Testis (tissue), 3 donors: ENCODE data around the gene KLF13. TPM values are rescaled to one million over a fixed set of nuclear protein-coding genes. Genes with fewer than 3 reads are reported as not detected.

Source experiments
- DNase-seq: peaks from one replicate; pipeline ENCODE4 v3.0.0-alpha.2; 2019
- H3K27ac ChIP-seq, 2 donors: fragments of 200-600 bp; sonication (generic); one replicate each; pipeline ENCODE4 v1.5.1; 2019
- H3K27me3 ChIP-seq: fragments of 200-600 bp; sonication (generic); one replicate; pipeline ENCODE4 v1.5.1; 2019
- H3K36me3 ChIP-seq: fragments of 200-600 bp; sonication (generic); one replicate; pipeline ENCODE4 v1.5.1; 2017; ENCODE audit warnings: low read depth; ENCODE audit errors: missing control alignments
- H3K4me1 ChIP-seq: fragments of 200-600 bp; sonication (generic); one replicate; pipeline ENCODE4 v1.5.1; 2019
- H3K4me3 ChIP-seq, 2 donors: fragments of 200-600 bp; sonication (generic); one replicate each; pipeline ENCODE4 v1.5.1; 2017 to 2019
- H3K9me3 ChIP-seq: fragments of 200-600 bp; sonication (generic); one replicate; pipeline ENCODE4 v1.5.1; 2017
- POLR2A ChIP-seq: fragments of 450-650 bp; IDR thresholded peaks from one replicate; pipeline ENCODE4 v1.6.1; 2017; ENCODE audit warnings: antibody characterized with exemption, mild to moderate bottlenecking, moderate library complexity
- WGBS, 2 donors: methylation state at CpG; one replicate each; pipeline ENCODE4 v1.1.5; 2018; 5-methylcytosine and 5-hydroxymethylcytosine counted together
- intact Hi-C: fragments of 100-400 bp; cut with DNase I; formaldehyde crosslinking; loops from one replicate; pipeline ENCODE4 v1.15.1; 2023; ENCODE audit warnings: low total_unique reads
- polyA plus RNA-seq: library from polyadenylated mRNA; stranded (reverse); fragments of 350-450 nt; fragmentation: Illumina TruSeq; extraction: RNeasy Lipid Tissue Mini Kit (QIAGEN cat#74804); gene quantifications from one replicate; pipeline ENCODE4 v1.2.3, GENCODE V29; 2014; ENCODE audit warnings: low read depth, low replicate concordance; ENCODE audit not compliant: insufficient read depth
- total RNA-seq, 2 donors: library from RNA; depleted of rRNA; stranded (reverse); fragments of >200 nt; gene quantifications; one replicate each; pipeline ENCODE4 v1.2.3, GENCODE V29; 2016
- TF ChIP-seq, protein P1 (sequence below), 3 experiments: fragments of 450-650 bp in 2 of 3; fragments of 200-600 bp in 1 of 3; sonication (generic) in 1 of 3; IDR thresholded peaks; one replicate each; pipeline ENCODE4 v1.5.1; 2016 to 2019; ENCODE audit warnings: antibody characterized with exemption in 3 of 3, mild to moderate bottlenecking in 2 of 3, moderate library complexity in 1 of 3

Gene KLF13
- total and polyA plus RNA-seq, 3 donors from 2014 or later = 41.9 to 61.7 (median 45.7) TPM

DNA sequence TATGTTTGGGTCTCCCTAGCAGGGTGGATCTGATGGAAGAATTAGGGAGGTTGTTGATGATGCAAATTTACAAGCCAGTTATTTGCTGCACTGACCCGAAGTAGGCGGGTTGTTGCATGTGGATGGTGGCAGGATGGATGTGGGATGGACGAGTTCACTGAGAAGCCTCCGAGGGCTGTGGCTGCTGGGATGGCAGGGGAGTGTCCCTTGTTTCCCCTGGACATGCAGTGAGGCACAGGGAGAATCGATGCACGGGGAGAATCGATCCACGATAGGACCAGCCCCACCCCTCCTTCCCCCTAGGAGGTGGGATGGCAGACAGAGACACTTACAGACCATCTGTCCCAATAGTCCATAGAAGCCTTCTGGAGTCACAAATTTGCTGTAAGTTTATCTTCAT lies 31.0 kb upstream of the KLF13 start:
- H3K9me3 ChIP-seq = no peaks in the 10 kb centered on the region
- H3K27ac ChIP-seq = no peak overlapping the region
- H3K4me1 ChIP-seq = no peaks in the 10 kb centered on the region
- H3K4me3 ChIP-seq = no peak overlapping the region
- intact Hi-C loops = no loop called here
- peak; percentile 12 for DNase-seq
- TF ChIP-seq, protein P1, sequence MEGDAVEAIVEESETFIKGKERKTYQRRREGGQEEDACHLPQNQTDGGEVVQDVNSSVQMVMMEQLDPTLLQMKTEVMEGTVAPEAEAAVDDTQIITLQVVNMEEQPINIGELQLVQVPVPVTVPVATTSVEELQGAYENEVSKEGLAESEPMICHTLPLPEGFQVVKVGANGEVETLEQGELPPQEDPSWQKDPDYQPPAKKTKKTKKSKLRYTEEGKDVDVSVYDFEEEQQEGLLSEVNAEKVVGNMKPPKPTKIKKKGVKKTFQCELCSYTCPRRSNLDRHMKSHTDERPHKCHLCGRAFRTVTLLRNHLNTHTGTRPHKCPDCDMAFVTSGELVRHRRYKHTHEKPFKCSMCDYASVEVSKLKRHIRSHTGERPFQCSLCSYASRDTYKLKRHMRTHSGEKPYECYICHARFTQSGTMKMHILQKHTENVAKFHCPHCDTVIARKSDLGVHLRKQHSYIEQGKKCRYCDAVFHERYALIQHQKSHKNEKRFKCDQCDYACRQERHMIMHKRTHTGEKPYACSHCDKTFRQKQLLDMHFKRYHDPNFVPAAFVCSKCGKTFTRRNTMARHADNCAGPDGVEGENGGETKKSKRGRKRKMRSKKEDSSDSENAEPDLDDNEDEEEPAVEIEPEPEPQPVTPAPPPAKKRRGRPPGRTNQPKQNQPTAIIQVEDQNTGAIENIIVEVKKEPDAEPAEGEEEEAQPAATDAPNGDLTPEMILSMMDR (IDR thresholded peaks at IDR 0.05) = no peak
- TF ChIP-seq POLR2A = no peak
- H3K36me3 ChIP-seq = no peaks in the 10 kb centered on the region
- 82 to 92% methylated on average over 8 of the region's 8 CpGs for WGBS, 2 donors
- H3K27me3 ChIP-seq = no peaks in the 10 kb centered on the region

DNA sequence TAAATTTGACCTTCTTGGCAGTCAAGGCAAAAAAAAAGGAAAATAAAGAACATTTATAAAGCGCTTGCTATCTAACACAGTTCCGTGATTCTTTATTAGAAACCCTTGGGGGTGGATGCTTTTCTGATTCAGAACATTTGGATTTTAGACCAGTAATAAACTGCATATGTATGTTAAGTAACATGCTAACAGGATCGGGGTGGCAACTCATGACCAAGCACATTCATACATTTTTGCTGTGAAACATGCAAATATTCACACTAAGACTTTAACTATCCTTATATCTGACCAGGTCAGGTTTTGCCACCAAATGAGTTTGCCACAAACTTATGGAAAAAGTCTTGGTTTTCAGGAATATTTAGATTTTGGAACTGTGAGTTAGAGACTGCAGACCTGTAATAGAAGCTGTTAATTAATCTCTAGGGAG lies 30.4 kb upstream of the KLF13 start:
- Histone ChIP-seq H3K27ac (no peak overlapping the region), H3K9me3 (no peaks in the 10 kb centered on the region), H3K36me3 (no peaks in the 10 kb centered on the region), H3K4me1 (no peaks in the 10 kb centered on the region), H3K4me3 (no peak overlapping the region), H3K27me3 (no peaks in the 10 kb centered on the region)
- WGBS, 2 donors = 84 to 86% methylated on average over 3 of the region's 3 CpGs
- no peak for DNase-seq
- TF ChIP-seq POLR2A = no peak
- TF ChIP-seq, protein P1 (IDR thresholded peaks at IDR 0.05) = no peak
- intact Hi-C loops = no loop called here

DNA sequence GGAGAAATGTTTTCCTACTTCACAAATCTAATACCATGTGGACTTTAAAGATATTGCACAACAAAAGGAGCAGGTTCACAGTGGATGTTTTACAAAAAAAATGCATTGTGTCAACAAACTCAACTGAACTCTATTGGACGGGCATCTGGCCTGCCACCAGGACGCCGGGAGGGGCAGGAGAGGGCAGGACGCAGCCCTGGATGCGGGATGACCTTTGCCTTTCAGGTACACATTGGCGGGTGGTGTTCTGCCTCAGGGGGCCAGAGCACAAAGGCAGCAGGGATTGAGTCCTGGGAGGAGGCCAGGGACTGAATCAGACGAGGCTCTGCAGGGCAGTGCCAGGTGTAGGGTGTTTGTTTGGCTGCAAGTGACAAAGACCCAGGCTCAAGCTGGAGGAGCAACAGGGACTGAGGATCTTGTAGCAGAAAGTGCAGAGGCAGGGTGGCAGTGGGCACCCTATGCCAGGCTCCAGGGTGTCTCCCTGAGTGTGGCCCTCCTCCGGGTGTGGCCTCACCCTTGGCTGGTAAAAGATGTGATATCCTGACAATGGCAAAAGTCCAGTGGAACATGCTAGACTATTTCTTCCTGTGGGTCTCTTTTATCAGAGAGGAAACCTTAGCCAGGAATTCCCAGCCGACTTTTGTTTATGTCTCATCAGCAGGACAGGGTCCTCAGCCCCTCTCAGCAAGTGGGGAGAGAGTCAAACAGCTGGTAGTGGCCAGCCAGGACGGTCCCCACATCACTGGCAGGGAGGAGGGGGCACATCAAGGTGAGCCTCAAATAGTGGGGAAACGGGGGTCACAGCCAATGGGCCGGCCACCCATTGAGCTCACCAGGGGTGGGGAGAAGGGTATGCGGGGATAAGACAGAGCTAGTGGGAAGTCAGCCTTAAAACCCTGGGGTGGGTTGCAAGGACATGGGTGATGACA lies 29.7 kb upstream of the KLF13 start:
- Histone ChIP-seq H3K4me1 (no peaks in the 10 kb centered on the region), H3K27ac (no peak overlapping the region), H3K4me3 (no peak overlapping the region), H3K9me3 (no peaks in the 10 kb centered on the region), H3K36me3 (no peaks in the 10 kb centered on the region), H3K27me3 (no peaks in the 10 kb centered on the region)
- TF ChIP-seq, protein P1 (IDR thresholded peaks at IDR 0.05) = no peak
- intact Hi-C loops = no loop called here
- WGBS, 2 donors = 60 to 63% methylated on average over 11 to 13 of the region's 13 CpGs
- peak; percentile 11 for DNase-seq

DNA sequence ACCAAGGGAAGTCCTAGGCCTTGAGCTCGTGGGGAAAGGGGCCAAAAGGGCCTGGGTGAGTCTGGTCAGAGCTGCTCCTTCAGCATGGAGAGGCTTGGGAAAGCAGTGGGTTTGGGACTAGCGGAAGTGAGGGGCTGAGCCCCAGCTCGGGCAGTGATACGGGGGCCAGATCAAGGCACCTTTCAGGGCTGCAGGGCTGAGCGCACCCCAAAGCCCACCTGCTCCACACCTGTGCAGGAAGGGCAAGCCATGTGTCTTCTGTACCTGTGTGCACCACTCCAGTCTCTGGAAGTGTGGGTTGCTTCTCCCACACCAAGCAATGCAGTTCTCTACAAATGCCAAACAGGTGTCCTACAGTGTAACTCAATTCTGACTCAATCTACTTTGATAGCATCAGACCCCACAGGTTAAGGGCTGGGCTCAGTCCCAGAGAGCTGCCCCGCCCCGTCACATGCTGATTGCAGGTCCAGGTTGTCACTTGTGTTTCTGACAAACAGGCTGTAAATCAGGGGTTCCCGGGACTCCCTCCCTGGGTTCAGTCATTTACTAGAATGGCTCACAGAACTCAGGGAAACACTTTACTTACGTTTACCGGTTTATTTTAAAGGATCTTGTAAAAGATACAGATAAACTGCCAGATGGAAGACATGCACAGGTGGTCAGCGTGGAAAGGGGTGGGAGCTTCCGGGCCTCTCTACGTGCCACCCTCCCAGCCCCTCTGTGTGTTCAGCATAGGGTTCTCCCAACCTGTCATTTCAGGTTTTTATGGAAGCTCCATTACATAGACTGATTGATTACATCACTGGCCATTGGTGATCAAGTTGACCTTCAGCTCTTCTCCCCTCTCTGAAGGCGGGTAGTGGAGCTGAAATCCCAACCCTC lies 28.8 kb upstream of the KLF13 start:
- TF ChIP-seq, protein P1 (IDR thresholded peaks at IDR 0.05) = no peak
- H3K27ac ChIP-seq = no peak overlapping the region
- H3K36me3 ChIP-seq = no peaks in the 10 kb centered on the region
- 91 to 96% methylated on average over 12 to 14 of the region's 14 CpGs for WGBS, 2 donors
- intact Hi-C loops = no loop called here
- DNase-seq = peak; percentile 10
- H3K27me3 ChIP-seq = no peaks in the 10 kb centered on the region
- H3K9me3 ChIP-seq = no peaks in the 10 kb centered on the region
- H3K4me1 ChIP-seq = no peaks in the 10 kb centered on the region
- H3K4me3 ChIP-seq = no peak overlapping the region
